HG03045 (cell line): Measurements from ENCODE around the gene APOA4.
A peak's percentile ranks its signal among the peaks of the same experiment; 100 is the strongest.

Experiments used
- ATAC-seq: cut with Tn5 transposase; IDR thresholded peaks from one replicate; pipeline ENCODE4 v1.9.1; 2021; ENCODE audit warnings: mild to moderate bottlenecking, moderate library complexity; ENCODE audit not compliant: unreplicated experiment

Gene APOA4

DNA sequence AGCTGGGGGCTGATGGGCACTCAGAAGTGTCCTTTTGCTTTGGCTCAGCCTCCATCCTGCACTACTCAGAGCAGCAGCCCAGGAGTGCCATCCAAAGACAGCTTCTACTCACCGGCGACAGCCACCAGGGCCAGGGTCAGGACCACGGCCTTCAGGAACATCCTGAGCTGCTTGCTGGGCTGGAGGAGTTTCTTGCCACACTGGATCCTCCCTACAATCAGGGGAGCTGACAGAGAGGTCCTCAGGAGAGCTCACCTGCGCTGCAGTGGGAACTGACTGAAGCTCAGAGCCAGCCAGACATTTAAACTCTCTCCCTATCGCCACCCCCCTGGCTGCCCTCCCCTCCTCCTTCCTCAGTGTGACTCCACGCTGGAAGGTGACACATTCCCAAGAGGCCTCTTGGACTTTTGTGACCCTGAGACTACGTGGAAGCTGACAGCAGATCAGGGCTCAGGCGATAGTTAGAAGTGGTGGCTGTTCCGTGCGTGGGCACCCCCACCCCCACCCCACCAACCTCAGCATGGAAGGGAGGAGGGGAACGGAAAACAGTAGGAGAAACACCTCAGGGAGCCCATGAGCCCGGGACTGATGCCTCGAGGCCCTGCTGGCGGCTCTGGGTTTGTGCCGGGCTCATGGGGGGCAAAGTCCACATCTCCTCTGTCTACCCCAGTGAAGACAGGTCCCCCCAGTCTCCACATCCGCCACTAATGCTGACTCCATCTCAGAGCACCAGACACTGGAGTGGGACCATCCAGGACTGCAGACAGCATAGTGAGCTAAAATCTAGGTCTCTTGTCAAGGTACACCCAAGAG, at the start of gene APOA4:
Gene APOA4, minus strand, starts transcription at position 274 of the 813 bp plus-strand sequence. Its CDS starts 113 bp downstream, at position 161.
- ATAC-seq, result no peak

DNA sequence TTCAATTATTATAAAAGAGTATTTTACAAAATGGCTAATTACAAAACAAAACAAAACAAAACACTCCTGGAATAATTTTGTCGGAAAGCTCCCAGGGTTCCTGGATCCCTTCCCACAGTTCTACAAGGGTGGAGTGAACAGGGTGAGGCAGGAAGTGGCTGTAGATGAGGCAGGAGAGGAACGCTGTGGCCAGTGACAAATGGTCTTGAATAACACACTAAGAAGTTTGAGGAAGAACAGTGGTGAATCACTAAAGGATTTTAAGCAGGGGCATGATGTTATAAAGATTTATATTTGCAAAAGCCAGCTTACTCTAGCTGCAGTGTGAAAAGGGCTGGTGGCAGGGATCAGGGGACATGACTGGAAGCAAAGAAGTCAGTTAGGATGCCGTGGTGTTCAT, 48.1 kb upstream of the APOA4 start:
- ATAC-seq, result no peak

DNA sequence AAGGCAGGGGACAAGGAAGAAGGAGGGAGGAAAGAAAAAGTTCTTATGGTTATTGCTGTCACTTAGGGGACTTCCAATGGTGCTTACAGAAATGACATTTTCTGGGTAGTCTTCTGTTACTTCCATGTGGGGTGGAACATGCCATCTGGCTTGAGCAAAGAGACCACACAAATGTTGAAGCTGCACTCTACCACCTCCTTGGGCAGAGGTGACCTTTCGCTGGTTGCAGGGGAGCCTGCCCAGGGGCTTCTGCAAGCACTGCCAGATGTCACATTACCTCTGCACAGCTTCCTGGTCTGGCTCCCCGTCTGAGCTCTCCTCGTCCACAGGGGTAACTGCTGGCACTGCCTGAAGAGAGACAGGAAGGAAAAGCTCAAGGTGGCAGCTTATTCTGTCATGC, 47.0 kb upstream of the APOA4 start:
- no peak for ATAC-seq

DNA sequence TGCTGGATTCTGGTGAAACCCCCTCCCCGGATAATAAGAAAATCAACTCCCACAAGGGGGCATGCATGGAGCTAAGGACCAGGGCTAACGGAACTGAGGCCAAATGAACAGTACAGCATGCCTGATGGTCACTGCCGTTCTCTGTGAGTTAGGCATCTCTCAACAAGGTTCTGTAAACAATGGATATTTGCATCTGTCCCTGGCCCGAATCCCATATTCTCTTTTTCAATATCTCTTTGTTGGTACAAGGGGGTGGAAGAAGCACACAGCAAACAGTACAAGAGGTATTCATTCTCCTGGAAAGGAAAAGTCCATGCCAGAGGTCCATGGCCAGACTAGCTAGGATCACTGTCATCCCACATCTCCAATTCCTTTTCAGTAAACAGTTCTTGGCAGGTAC, 46.5 kb upstream of the APOA4 start:
- no peak for ATAC-seq

DNA sequence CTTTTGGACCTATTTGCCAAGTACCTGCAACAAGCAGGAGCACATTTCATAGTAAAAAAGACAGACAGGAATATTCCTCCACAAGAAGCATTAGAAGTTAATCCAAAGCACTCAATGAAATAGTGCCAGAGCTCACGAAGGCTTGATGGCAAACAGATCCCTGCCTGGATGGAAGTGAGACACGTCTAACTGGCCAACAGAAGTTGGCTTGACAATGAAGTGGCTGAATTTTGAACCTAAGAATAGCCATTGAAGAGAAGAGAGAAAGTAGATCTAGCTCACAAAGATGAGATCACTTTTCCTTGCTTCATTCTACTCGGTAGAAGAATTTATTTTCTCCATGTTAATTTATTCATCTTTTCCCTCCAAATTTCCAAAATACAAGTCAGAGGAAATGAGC, 45.0 kb upstream of the APOA4 start:
- no peak for ATAC-seq

DNA sequence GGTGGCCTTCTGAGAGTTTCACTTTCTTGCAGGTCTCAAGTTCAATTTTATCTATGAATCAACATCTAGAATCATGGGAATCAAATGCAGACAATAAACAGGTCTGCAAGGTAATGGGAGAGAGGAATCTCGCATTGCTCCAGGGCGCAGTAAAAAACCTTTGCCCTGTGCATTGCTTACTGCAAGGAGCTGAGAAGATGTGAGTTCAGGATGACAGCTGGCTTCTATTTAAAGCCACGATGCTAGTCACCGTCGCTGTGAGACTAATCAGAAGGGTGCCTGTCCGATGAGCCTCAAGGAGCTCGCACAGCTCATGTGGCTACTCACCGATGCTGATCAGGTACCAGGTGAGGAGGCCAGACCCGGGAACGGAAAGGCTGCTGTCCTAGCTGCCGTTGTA, 44.5 kb upstream of the APOA4 start:
- no peak for ATAC-seq

DNA sequence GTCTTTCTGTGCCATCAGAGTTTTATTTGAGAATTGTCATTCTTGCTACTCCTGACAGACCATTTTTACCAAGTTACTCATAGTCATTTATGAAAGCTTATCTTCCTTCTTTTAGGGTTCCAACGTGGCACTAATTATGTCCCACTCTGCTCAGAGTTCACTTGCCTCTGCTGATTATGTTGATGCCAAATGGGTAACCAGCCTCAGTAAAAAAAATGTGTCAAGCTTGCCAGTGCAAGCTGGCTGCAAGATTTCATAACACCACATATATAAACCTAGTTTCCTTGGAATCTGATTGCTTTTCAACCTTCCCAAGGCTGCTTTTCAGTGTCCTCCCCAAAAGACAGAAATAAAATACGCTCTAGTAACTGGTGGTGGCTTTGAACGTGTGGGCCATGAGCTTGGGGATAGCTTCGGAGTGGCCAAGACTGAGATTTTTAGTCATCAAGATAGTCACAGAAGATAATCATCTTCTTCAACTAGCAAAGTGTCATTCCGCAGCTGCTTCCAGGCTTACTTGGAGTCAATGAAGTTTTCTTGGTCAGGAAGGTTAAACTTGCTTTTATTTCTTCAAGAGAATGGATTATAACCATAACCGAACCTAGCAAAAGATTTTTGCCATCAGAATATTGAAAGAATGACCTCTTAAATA, 43.8 kb upstream of the APOA4 start:
- ATAC-seq, result no peak

DNA sequence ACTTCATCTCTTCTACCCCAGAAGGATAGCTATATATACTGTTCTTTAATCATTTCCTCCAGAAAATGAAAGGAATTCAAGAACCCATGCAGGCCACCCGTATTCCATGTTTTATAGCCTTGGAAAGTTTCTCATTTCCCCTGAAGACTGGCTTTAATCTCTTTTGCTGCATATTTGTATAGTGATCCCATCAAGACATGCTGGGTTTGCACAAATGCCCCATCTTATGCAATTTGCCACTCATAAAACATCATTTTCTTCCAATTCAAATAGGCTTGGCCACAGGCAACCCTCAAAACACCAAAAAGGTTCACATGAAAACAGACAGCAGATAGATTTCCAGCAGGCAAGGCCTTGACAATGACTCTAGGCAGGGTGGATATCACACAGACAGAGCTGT, 42.6 kb upstream of the APOA4 start:
- ATAC-seq, result no peak

DNA sequence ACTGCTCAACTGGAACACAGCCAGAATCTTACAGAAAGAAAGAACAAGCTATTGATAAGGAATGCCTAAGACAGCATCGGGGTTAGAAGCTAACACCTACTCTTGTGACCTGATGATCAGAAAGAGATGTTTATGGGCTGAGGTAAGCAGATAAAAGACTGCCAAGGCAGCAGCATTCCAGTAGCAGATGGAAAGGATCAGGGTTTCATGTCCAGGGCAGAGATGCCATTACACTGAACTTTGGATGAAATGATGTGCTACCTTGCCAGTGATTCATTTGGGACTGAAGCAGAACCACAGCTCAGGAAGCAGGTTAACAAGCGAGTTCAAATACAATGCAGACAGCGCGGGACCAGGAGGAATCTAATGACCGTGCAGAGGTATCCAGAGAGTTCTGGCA, 41.4 kb upstream of the APOA4 start:
- ATAC-seq, result no peak

DNA sequence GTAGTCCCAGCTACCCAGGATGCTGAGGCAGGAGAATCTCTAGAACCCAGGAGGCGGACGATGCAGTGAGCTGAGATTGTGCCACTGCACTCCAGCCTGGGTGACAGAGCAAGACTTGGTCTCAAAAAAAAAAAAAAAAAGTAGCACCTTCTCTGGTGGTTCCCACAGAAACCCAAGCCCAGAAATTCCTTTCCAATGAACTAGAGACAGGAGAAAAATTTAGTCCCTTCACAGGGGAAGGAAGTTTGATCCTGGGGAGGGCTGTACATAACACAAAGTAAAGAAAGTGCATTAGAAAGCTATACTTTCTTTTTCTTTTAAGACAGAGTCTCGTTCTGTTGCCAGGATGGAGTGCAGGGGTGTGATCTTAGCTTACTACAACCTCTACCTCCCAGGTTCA, 39.8 kb upstream of the APOA4 start:
- no peak for ATAC-seq

DNA sequence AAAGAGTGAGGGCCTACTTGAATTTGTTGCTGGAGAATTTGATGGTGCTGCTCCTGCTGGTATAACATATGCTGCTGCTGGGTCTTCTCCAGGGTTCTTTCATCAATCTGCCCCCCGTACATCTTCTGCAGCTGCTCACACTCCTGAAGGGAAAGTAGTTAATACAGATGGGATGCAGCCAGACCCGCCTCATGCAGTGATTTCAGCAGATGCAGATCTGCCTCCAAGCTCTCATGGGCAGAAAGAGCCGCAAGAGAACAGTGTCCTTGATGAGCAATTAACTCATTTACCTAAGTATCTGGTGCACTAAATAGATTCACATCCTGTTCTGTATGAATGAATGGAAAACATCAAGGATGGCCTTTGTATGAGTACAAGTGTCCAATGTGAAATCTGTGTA, 39.1 kb upstream of the APOA4 start:
- no peak for ATAC-seq

DNA sequence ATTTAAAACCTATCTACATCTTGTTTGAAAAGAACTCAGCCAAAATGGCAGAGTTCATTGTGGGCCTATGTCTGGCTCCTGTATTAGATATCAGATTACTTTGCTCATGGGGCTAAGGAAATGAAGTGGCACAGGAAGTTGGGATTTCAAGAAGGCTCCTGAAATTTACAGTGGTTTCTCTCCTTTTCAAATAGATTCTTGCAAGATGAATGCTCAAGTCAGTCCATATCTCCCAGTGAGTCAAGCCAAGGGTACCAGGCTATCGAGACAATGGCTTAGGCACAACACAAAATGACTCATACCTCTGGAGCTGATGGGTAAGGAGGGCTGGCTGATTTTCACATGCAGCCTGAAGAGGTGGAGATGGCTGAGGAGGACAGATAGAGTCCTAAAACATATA, 38.4 kb upstream of the APOA4 start:
- no peak for ATAC-seq

DNA sequence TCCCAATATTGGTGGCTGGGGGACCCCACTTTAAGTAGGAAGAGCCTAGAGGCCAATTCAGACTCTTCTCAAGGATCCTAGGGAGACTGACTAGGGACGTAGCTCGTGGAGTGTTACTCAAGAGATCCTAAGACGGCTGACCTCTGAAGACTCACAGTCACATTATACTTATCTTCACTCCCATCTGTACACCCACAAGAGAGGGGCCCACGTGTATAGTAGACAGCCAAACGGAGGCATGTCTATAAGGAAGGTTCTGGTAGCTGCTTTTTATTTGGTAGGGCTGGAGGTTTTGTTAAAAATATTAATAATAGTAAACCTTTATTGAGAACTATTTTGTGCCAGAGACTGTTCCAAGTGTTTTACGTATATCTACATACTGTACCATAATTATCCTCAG, 37.2 kb upstream of the APOA4 start:
- no peak for ATAC-seq

DNA sequence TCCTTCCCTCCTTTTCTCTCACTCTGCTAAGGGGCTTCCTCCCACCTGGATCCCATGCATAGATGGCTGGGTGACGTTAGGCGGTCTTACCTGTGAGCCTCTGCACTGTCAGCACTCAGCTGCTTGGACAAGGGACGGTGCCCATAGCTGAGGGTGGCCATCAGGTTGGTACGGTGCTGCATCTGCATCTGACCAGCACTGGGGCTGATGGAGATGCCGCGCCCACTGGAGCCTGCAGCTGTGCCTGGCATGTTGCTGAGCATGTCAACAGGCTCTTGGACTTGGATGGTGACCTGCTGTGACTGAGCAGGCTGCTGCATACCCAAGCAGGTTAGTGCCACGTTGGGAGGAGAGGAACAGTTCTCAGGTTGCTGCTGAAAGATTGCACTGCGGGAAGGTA, 36.1 kb upstream of the APOA4 start:
- ATAC-seq, result no peak

DNA sequence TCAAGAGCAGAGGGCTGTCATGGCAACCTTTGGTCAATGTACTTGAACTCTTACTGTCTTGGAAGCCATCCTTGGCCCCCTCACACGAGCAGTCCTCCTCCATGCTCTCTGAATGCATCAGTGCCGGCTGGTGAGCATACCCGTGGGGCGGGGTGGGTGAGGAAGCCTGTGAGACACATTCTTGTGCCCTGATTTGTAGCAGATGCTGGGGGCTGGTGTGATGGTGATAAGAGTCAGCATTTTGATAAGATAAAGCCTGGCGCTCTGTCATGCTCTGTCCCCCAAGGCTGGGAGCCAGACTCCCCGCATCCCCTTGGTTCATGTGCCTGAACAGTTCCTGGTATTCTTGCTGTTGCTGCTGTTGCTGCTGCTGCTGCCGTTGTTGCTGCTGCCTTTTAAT, 34.8 kb upstream of the APOA4 start:
- no peak for ATAC-seq

DNA sequence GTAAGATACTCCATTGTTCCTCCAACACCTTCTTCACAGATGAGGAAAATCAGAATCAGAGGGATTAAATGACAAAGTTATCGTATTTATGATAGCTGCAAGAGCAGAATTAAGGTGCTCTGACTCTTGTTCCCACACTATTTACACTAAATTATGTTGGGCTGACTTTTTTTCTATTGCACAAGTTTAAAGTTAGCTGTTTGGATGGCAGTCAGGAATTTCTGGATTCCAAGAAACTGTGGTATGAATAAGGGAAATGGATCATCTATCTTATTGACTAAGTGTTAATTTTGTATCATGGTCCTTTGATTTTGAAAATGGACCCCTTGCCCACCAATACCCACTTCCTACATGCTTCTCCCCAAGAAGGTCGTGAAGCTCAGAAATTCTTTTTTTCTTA, 34.2 kb upstream of the APOA4 start:
- no peak for ATAC-seq

DNA sequence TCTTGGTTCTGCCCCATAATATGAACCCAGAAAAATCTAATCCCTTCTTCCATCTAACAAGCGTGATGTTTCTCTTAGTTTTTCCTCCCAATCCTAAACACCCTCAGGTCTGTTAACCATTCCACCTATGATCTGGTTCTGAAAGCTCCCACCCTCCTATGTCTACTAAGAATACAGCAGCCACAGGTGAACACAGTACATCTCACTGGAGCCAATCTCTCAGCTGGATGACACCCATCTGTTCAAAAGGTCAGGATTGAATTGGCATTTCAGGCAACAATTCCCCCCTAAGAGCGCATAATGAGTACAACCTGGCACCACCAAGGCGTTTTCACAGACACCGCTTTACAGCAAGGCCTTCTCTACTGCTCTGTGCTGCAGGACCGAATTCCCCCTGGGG, 33.3 kb upstream of the APOA4 start:
- ATAC-seq, result no peak

DNA sequence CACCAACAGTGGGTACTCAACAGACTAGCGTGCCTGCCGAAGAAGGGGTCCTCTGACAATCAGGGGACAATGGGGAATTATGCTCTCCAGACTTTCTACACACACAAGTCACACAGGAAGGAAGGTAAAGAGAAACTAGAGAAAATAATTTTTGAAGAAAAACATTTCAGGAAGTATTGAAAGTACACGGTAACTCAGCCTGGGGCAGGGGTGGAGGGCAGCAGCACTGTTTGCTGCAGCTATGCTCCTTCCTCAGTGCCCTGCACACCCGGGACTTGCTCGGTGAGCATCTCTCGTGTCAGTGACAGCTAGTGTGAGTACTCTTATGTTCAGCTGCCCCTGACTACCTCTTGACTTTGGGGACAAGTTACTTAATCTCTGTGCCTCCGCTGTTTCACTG, 32.3 kb upstream of the APOA4 start:
- ATAC-seq, result no peak

DNA sequence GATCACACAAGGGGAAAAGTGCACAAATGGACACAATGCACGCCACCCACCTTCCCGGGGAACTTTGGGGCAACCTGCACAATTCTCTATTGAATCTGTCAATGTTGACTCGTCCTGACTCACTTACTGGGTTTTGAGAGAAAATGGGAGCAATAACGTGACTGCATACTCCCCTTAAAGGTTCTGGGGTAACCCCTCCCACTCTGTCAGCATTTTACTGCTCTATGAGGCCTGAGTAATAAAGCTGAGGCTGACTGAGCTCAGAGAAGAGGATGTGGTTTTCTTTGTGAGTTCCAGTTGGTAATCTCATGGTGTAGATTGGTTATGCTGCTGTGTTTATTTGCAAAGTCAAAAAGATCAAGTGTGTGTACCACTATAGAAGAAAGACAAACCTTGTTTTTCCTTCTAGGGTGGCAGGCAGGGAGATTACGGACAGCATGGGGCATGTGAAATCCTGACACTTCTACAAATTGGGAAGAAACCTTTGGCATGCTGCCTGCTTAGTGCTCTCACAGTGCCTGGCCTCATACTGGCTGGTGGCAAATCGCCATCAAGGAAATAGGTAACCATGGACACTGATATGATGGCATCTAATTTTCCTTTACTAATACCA, 30.5 kb upstream of the APOA4 start:
- ATAC-seq, result peak; percentile 85

DNA sequence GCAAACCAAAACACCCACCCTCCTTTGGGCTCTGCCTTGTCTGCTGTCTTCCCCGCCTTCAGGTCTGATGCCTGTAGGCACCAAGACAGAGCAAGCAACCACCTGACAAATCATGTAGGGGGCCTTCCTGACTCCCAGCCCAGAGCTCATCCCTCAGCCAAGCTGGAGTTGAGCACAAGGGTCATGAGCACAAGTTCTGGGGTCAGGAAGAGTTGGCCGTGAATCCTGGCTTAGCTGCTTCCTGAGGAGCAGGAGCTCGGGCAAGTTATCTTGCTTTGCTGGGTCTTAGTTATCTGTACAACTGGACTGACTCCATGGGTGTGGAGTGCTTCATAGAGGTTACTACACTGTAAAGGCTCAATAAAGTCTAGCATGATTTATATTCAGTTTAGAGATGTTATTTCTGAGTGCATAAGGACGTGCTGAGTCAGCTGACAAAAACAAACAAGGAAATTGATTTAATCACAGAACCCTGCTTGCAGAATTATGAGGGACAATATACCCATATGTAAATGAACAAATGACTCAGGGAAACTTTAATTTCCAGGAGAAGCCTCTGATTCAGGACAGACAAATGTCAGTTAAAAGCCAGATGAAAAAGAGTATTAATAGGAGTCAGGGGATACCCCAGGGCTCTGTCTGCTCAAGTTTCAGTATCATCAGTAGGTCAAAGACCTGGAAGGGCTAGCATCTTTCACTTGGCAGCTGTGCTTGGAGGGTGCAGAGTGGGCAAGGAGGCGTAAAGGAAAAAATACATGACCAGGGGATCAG, 29.3 kb upstream of the APOA4 start:
- peak; percentile 44 for ATAC-seq

DNA sequence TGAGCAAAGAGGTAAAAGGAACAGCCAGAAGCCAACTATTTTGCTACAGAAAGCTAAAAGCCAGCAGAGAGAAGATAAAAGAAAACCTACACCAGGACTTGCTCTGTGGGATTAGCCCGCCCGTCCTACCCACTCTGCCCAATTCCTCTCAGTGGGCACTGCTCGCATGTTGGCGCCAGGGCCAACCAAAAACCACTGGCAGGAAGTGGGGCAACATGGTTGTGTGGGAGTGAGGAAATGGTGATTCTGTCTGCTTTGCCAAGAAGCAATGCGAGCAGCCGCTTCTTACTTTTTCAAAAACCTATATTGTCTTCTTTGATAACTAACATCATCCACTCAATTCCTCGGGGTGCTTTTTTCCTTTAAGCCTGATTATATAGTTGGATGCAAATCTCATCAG, 28.5 kb upstream of the APOA4 start:
- no peak for ATAC-seq

DNA sequence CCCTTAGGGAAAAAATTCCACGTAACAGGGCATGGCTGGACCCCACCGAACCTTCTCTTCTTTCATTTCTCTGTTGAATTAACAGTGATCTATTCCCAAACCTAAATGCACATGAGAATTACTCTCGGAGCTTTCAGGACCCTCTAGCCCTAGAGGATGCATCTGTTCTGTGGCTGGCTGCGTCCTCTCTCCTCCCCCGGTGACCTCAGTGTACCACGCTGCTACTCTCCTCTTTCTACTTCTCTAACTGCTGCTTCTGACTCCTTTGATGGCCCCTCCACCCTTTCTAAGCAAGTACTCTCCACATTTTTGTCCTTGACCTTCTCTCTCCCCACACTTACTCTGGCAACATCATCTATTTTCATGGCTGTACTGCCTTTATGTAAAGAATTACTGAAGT, 26.4 kb upstream of the APOA4 start:
- ATAC-seq, result no peak
